HCT116 (cell line): ENCODE results near the gene TNFRSF18.

Experiments used
- EZH2 ChIP-seq: fragments of 200-600 bp; sonication (generic); IDR thresholded peaks from 2 replicates; pipeline ENCODE4 v1.6.1; 2017; ENCODE audit warnings: antibody characterized with exemption, mixed run types
- EZH2phosphoT487 ChIP-seq: fragments of 200-600 bp; IDR thresholded peaks from 2 replicates; pipeline ENCODE4 v1.6.1; 2018; ENCODE audit warnings: antibody characterized with exemption, borderline replicate concordance
- POLR2A ChIP-seq: IDR thresholded peaks from 2 replicates; pipeline ENCODE4 v1.7.0; 2011; ENCODE audit warnings: borderline replicate concordance; ENCODE audit not compliant: insufficient read depth, insufficient read length; ENCODE audit errors: extremely low read depth
- POLR2AphosphoS5 ChIP-seq: IDR thresholded peaks from 2 replicates; pipeline ENCODE4 v1.6.1; 2011; ENCODE audit warnings: mild to moderate bottlenecking, low read depth, low read length, moderate library complexity
- RAD21 ChIP-seq: IDR thresholded peaks from 2 replicates; pipeline ENCODE4 v1.6.1; 2012; ENCODE audit warnings: low read depth, mild to moderate bottlenecking
- TF ChIP-seq, protein P1 (sequence below), 3 experiments: fragments of 200-600 bp in 1 of 3; sonication (generic) in 1 of 3; IDR thresholded peaks in 2 of 3; conservative IDR thresholded peaks in 1 of 3; 2 replicates each; pipeline ENCODE4 v1.5.1; 2012 to 2017; ENCODE audit warnings: low read depth in 2 of 3, low read length in 2 of 3, antibody characterized with exemption in 1 of 3, borderline replicate concordance in 1 of 3, control low read depth in 1 of 3, mild to moderate bottlenecking in 1 of 3, mixed read lengths in 1 of 3, mixed run types in 1 of 3, moderate library complexity in 1 of 3; ENCODE audit not compliant: insufficient read depth in 1 of 3
- TF ChIP-seq, protein P2 (sequence below): IDR thresholded peaks from 2 replicates; pipeline ENCODE4 v1.6.1; 2012

- TF ChIP-seq, protein P1, sequence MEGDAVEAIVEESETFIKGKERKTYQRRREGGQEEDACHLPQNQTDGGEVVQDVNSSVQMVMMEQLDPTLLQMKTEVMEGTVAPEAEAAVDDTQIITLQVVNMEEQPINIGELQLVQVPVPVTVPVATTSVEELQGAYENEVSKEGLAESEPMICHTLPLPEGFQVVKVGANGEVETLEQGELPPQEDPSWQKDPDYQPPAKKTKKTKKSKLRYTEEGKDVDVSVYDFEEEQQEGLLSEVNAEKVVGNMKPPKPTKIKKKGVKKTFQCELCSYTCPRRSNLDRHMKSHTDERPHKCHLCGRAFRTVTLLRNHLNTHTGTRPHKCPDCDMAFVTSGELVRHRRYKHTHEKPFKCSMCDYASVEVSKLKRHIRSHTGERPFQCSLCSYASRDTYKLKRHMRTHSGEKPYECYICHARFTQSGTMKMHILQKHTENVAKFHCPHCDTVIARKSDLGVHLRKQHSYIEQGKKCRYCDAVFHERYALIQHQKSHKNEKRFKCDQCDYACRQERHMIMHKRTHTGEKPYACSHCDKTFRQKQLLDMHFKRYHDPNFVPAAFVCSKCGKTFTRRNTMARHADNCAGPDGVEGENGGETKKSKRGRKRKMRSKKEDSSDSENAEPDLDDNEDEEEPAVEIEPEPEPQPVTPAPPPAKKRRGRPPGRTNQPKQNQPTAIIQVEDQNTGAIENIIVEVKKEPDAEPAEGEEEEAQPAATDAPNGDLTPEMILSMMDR (IDR thresholded peaks at IDR 0.05 in 2 of 3, conservative IDR thresholded peaks at IDR 0.05 in 1 of 3; ENCODE audit: borderline replicate concordance in 1 of 3, insufficient read depth in 1 of 3, low read depth in 2 of 3, low read length in 2 of 3): no peak
- TF ChIP-seq RAD21 (no peak), POLR2AphosphoS5 (no peak), EZH2phosphoT487 (no peak), POLR2A (no peak), EZH2 (no peak)
- TF ChIP-seq, protein P2, sequence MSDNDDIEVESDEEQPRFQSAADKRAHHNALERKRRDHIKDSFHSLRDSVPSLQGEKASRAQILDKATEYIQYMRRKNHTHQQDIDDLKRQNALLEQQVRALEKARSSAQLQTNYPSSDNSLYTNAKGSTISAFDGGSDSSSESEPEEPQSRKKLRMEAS: no peak
Observed at GRCh38 chr1:1245178-1245816, 38.9 kb upstream of the TNFRSF18 start.
